GM19455 (cell line): ENCODE data around the gene HMCES.

ENCODE experiments used
- ATAC-seq: cut with Tn5 transposase; IDR thresholded peaks from one replicate; pipeline ENCODE4 v1.9.1; 2021; ENCODE audit not compliant: unreplicated experiment

The HMCES gene

DNA sequence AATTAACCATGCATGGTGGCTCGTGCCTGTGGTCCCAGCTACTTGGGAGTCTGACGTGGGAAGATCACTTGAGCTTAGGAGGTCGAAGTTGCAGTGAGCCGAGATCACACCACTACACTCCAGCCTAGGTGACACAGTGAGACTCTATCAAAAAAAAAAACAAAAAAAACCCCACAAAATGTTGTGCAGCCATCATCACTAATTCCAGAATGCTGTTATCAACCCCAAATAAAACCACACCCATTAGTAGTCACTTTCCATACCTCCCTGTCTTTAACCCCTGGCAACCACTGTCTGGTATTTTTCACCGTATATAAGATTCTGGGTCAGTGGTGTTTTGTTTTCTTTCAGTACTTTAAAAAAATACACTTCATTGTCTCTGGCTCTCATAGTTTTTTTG is 16.6 kb downstream of the HMCES start:
- no peak for ATAC-seq

DNA sequence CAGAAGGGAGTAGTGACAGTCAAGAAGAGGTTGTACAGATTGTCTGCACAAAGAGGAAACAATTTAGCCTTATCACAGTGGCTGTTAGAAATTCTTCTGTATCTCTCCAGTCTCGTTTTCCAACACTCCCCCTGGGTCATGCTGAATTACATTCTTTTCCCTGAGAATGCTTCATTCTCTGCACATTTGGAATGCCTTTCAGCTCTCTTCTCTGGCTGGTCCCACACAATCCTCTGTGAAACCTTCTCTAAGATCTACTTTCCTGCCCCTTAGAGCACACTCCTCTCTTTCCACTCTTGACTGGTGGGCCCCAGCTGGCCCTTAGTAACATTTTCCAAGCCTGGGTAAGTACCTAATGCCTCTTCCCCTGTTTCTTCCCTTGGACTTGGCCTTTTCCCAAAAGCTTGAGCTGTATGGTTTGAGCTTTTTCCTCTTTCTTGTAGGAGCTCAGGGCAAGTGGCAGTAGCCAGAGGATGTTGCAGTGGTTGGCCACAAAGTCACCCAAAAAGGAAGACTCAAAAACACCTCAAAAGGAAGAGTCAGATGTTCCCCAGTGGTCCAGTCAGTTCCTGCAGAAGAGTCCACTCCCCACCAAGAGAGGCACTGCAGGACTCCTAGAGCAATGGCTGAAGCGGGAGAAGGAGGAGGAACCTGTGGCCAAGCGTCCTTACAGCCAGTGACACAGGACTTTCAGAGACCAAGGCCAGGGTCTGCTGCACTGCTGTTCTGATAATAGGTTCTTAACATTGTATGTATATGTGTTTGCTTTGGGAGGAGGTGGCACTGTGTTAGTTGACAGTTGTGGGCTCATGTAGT is 25.7 kb downstream of the HMCES start:
- ATAC-seq, result no peak

DNA sequence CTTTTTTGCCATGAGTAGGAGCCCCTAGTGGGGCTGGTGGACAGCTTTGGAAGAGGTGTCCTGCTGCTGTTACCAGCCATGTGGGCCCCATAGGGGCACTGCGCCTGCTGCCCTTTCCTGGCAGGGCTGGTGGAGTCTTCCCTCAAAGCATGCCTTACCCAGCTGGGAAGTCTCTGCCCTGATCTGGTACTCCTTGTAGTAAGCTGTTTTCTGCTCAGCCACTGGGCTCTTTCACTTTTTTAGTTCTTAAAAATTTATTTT is 26.2 kb downstream of the HMCES start:
- no peak for ATAC-seq

DNA sequence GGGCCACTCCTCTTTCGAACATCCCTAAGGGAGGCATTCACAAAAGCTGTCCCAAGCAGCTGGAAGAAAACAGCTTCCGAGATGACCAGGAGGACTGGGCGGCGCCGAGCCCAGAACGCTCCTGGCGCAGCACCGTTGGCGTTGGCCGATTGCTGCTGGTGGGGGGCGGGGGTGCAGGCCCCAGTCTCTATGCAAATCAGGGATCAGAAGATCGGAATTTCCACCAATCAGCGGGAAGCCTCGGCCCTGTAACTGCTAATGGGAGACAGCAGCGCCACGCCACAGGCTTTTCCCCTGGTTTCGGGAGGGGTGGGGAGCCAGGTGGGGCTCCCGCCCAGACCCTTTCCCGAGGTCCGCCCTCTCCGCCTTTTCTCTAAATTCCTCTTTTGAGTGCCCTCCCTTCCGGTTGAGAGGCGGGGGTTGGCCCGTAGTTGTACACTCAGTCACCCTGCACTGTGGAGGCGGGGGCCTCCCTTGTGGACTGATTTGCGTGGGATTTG is 27.0 kb downstream of the HMCES start:
- ATAC-seq, result no peak

DNA sequence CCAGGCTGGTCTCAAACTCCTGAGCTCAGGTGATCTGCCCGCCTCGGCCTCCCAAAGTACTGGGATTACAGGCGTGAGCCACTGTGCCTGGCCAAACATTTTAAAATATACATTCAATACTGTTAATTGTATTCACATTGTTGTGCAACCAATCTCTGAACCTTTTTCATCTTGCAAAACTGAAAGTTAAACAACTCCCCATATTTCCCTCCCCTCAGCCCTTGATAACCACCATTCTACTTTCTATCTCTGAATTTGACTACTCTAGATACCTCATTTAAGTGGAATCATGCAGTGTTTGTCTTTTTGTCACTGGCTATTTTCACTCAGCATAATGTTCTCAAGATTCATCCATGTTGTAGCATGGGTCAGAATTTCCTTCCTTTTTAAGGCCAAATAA is 30.0 kb downstream of the HMCES start:
- no peak for ATAC-seq

DNA sequence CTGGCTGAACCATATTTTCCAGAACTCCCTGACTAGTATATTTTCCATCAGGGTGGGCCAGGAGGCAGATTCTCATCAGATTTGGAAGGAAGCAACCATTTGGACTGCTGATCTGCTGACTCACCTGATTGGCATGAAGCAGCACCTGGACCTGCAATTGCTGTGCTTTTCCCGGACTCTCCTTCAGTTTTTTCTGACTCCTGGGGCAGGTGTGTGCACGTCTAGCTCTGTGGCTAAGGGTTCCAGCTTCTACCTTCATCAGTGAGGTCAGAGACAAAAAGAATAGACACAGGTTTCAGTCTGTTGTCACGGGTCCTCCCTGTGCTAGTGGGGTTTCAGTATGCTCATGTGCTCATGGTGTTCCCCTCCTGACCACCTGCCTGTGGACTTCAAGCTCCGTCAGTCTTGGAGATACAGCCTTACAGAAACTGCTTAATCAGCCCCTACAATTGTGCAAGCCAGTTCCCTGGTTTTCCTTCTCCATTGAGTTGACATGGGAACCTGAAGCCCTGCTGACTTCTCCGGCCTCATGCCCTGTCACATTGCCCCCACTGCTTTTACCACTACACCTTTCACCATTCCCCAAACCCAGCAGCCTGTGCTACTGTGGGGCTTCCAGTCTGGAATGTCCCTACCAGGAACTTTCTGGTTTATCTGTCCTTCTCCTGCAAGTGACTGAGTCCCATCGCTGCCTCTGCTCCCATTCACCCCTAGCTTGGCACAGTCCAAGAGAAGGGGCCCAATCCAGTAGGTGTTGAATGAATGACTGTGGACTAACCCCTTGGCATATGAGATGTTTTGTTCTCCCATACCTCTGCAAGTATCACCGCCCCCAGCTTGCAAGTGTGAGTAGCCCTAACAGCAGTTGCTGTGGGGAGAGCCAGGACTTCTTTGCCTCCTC is 31.7 kb downstream of the HMCES start:
- no peak for ATAC-seq

DNA sequence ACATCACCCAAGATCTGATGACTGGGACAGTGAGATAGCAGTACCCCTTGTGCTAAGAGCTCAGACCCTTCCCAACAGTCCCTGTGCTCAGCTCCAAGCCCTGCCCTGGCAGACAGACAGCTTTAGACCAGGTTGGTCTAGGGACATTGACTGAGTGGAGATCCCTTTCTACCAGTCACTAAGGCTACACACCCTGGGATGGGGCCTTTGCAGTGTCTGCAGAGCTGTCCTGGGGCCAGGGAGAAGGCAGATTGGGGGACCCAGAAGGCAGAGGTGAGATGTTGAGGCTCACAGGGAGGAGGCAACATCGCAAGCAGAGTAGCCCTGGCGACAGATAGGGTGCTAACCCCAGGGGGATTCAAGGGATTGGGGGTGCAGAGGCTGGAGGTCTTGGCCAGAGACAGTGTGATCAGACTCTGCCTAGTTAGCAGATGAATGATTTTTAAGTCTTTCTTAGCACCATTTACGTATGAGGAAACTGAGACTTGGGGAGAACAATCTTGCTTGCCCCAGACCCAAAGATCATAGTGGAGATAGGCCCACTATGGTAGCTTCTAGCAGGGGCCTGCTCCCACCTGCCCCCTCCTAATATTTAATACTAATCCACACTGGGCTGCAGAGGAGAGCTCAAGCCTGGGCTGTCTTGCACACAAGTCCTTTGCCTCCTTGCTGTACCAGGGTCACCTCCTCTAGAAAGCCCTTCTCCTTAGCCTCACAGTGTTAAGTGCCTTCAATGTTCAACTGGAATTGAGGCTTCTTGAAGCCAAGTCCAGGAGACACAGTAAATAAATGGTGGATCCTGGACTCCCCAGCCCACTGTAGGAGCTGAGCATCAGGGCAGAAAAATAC is 32.6 kb downstream of the HMCES start:
- ATAC-seq, result no peak

DNA sequence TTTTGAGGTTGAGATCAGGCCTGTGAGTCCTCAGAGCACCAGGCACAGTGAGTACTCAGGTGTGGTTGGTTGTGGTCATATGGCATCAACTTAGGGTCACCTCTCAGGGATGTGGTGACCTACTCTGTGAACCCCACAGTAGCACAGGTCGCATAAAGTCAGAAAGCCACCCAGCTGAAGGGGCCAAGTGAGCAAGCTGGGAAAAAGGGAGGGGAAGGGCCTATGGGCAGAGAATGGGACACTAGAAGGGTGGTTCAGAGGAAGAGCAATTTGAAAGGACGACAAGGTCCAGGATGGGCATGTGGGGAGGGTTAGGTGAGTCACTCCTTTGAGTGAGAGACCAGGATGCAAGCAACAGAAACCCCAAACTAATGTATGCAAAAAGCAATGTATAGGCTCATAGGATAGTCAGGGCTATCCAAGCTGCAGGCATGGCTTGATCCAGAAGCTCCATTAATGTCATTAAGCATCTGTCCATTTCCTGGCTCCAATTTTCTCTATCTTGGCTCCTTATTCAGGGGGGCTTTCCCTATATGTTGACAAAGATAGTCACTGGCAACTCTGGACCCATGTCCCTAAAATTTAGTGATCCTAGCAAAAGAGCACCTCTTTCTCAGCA is 33.5 kb downstream of the HMCES start:
- no peak for ATAC-seq

DNA sequence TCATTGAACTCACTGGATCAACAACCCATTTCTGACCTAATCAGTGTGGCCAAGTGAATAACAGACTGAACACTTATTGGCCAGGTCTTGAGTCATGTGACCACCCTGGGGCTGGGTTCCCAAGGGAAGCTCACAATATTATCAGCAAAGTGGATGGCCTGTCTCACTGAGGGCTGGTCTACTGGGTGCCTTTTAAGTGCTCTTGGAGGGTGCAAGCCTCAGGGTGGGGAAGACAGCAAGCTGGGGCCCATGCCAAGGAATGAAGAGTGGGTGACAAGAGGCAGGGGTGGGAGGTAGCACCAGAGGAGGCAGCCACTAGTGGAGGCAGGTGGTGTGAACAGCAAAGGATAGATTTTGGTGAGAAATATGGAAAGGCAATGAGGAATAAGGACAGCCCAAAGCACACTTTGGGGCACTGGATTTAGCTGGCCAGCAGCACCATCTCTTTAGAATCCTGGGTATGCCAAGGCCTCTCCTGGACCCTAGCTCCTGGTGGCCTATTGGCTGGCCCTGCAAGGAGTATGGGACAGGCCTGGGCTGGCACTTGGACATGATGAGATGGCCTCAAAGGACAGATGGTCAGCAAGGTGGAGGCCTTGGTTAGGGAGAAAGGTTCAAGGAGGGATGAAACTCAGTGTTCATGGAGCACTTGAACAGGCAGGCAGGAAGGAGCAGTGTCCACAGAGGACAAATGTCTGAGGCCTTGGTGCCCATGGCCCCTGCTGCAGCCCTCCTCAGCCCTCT is 34.2 kb downstream of the HMCES start:
- no peak for ATAC-seq

DNA sequence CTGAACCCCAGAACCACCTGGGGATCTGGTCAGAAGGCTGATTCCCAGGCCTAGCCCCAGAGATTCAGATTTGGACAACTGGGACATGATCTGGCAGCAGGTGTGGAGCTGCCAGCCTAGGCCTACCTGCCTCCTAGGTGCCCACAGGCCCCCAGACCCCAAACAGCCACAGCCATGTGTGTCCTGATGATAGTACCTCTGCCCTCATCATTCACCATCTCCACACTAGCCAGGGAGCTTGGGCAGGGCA is 34.7 kb downstream of the HMCES start:
- no peak for ATAC-seq

DNA sequence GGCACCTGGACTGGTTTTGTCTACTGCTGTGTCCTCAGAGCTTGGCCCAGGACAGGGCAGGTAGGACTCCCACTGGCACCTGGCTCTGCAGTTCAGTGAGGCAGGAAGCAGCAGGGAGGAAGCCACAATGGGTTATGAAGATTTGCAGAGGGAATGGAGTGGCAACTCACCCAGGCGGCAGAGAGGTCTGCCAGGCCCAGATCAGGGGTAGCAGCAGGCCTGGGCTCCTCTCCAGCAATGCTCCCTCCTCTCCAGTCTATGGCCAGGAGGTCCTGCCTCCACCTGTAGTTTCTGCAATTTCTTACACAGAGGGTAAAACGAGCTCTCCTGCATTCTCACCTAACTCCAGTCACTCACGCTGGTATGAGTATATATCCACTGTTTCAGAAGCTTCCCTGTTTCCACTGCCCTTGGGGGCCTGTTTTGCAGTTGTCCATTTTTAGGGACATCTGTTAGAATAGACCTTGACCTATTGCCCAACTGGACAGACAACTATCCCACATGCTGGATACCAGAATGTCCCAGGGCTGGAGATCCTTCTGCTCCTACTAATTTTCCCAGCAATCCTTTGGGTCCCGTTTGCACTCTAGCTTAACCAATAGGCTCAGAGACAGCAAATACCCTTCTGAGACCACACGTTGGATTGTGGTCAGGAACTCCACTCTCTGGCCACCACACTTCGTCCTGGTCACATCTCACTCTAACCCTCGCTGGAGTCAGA is 35.2 kb downstream of the HMCES start:
- ATAC-seq, result no peak

DNA sequence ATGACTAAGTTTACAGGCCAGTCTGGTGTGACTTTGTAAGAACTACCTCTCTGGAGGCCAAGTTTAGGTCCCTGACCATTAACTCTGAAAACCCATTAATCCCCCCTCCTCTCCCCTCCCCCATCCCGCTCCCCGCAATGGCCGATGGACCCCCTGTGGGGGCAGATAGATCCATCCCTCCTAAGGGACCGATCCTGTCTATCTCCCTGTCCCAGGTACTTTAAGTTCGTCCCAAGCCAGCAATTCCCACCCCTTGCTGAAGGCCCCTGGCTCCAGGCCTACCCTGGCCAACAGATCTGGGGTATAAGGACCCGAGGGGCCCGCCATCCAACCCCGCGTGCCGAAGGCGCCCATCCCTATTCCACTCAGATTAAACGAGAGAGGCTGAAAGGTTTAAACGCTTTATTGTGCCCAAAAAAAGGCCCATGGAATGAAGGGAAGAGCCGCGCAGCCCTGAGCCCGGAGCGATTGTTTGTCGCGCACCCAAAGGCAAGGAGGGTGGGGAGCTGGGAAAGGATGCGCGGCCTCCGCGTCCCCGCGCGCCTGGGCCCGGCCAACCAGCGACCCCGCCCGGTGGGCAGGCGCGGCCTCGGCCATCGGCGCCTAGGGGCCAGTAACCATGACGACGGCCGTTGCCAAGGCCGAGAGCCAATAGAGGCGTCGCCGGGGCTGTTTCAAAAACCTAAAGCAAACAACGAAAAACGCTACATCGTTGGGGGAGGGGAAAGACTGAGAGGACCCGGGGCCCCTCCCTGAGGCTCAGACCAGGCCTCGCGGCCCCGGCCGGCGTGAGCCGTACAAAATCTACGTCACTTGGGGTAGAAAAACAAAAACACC is 35.9 kb downstream of the HMCES start:
- ATAC-seq, result no peak

DNA sequence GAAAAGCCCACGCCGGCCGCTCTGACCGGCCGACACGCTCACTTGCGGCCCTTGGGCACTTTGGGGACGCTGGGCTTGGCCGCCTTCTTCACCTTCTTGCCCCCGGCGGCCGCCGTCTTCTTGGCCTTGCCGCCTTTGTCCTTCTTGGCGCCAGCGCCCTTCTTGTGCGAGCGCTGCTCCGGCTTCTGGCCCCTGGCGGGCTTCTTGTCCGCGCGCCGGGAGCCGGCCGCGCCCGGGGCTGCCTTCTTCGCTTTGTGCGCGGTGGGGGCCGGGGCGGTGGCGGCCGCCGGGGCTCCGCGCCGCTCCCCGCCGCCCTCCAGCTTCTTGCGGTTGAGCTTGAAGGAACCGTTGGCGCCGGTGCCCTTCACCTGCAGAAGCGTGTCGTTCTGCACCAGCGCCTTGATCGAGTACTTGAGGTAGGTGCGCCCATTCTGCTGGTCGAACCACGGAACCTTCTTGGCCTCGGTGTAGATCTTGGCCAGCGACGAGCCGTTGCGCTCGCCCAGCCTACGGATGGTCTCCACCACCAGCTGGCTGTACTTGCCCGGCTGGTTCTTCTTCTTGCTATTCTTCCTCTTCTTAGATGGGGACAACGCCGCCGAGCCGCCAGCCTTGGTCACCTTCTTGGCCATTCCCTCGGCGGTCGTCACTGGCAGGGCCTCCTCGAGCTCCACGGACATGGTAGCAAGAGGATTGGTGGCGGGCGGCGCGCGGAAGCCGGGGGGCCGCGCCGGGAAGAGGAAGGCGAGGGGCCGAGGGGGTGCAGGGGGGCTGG is 36.7 kb downstream of the HMCES start:
- no peak for ATAC-seq

DNA sequence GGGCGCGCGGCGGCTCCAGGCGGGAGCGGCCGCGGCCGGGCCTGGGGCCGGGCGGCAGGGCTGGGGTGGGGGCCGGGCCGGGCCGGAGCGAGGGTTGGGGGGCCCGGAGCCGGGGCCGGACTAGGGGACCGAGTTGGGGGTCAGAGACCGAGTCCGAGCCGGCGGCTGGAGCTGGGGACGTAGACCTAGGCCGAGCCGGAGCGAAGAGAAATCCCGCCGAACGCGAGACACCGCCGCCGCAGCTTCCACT is 37.3 kb downstream of the HMCES start:
- ATAC-seq, result no peak

DNA sequence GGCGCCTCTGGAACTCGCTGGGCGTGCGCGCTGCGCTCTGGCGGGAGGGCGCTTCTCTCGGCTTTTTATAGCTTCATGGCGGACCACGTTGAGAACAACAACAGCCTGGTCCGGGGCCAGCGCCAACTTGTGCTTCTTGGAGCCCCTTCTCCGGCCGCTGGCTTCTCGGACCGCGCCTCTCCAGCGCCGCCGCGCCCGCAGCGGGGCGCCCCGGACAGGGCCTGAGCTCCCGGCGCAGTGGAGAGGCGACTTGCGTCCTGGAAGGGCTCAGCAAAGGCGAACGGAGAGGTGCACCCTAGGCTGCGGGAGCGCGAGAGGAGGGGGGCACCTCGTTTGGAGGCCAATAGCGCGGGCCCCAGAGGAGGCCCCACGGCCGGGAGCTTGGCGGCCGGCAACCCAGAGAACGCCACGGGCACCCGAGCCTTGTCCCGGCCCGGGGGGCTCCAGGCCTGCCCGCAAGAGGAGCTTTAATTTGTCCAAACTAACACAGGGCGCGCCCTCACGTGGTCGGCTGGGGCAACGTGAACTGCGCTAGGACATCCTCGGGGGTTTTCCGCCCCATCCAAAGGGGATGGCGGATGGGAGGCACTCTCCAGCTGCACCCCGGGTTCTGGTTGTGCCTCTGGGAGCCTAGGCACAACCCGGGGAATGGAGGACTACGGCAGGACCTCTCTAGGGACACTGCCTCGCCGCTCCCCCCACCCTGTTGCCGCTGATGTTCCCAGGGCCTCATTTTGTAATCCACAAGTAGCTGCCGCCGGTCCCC is 37.8 kb downstream of the HMCES start:
- no peak for ATAC-seq

DNA sequence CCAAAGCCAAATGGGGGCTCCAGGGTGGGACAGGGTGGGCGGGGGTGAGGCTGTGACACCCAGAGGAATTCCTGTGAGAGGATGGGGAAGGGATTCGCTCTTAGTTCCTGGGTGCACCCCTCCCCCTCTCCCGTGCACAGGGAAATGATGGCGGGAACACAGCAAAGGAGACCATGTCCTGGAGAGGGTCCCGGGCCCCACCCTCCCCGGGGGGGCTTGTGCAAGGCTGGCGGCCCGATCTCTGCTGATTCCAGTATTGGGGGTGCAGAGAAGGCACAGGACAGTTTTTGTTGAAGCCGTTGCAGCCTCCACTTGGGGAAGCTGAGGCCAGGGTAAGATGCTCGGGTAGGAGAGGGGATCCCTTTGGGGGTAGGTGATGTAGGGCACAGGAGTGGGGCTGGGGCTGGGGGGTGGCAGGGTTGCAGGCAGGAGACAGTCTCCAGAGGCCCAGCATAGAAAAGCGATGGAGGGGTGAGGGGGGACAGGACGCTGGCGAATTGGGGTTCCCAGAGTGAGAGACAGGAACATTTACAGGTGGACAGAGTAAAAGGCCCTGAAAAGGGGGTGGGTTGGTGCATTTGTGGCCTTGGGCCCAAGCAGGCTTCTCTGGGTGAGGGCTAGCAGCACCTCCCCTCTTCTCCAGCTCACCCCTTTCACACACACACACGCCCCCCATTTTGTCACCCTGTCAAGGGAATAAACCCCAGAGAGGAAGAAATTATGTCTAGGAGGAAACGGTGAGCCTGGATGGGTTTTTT is 38.5 kb downstream of the HMCES start:
- ATAC-seq, result no peak

DNA sequence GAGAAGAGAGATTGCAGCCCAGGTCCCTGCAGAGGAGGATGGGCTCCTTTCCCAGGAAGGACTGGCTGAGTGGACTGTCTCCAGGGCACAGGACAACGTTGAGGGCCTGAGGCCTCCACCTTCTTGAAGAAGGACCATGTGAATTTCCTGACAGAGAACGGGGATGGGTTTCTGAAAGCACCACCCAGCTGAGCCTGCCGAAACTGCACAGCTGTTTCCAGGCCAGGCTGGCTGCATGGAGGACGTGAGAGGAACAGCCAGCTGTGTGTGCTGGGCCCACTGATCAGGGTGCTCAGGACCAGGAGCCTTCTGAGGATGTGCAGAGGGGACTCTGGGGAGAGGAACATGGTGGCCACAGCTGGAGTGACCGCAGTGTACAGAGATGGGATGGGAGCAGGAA is 39.2 kb downstream of the HMCES start:
- no peak for ATAC-seq
